HepG2 (cell line): ENCODE results near the gene VAC14. TPM values are rescaled to one million over a fixed set of nuclear protein-coding genes. Genes with fewer than 3 reads are reported as not detected.

ENCODE experiments used
- ATAC-seq: fragments of 200-7000 bp; cut with Tn5 transposase; 3 replicates; pipeline ENCODE4 v1.9.1; 2020; ENCODE audit warnings: mild to moderate bottlenecking, moderate library complexity
- BruUV-seq: library from RNA; stranded (reverse); fragments of 400-500 nt; replicated peaks from 2 replicates; lab custom pipeline; 2021; lab: Mats Ljungman, UMichigan
- CTCF ChIA-PET: fragments of 300-600 bp; formaldehyde crosslinking; extraction: SDS; loops from one replicate; lab custom pipeline; 2021; ENCODE audit warnings: low total read pairs, inconsistent platforms, low intra/inter-chr PET ratio; lab: Yijun Ruan, JAX
- POLR2A ChIA-PET: fragments of 350-600 bp; sonication (Branson Sonifier 250); formaldehyde crosslinking; loops from one replicate; lab custom pipeline; 2020; ENCODE audit warnings: antibody characterized with exemption, inconsistent platforms; lab: Yijun Ruan, JAX
- DNase-seq: peaks from one replicate; pipeline ENCODE4 v3.0.0-alpha.2; 2015; ENCODE audit warnings: low spot score
- FAIRE-seq: peaks from 3 replicates; lab custom pipeline; 2011; peaks lifted over from hg19 to GRCh38; lab: Jason Lieb, UNC
- H2AFZ ChIP-seq: one replicate; pipeline ENCODE4 v1.6.1; 2011; ENCODE audit warnings: low read length, inconsistent platforms
- H3K27ac ChIP-seq: fragments of 300-600 bp; 3 replicates; pipeline ENCODE4 v1.8.0; 2011; ENCODE audit warnings: mixed run types, mild to moderate bottlenecking, mixed read lengths, low read length, inconsistent platforms; ENCODE audit not compliant: insufficient read depth; ENCODE audit errors: extremely low read length
- H3K27me3 ChIP-seq, 2 experiments: fragments of 200-600 bp in 1 of 2; 2 replicates in 1 of 2; 3 replicates in 1 of 2; pipeline versions ENCODE4 v1.6.0 to v1.8.0; 2011; ENCODE audit warnings: low read length in 2 of 2, mild to moderate bottlenecking in 2 of 2, moderate library complexity in 2 of 2, inconsistent platforms in 1 of 2; ENCODE audit not compliant: insufficient read depth in 2 of 2, control insufficient read depth in 1 of 2
- H3K36me3 ChIP-seq, 2 experiments: fragments of 200-600 bp in 1 of 2; replicated peaks in 1 of 2; 2 replicates in 1 of 2; 3 replicates in 1 of 2; pipeline versions ENCODE4 v1.5.1 to v1.8.0; 2011; ENCODE audit warnings: low read length in 2 of 2, inconsistent platforms in 1 of 2; ENCODE audit not compliant: insufficient read depth in 2 of 2, control insufficient read depth in 1 of 2
- H3K4me1 ChIP-seq: 2 replicates; pipeline ENCODE4 v1.5.1; 2012; ENCODE audit warnings: low read length, inconsistent platforms; ENCODE audit not compliant: insufficient read depth
- H3K4me2 ChIP-seq: 2 replicates; pipeline ENCODE4 v1.6.0; 2011; ENCODE audit warnings: low read depth, low read length, inconsistent platforms
- H3K4me3 ChIP-seq, 3 experiments: fragments of 200-600 bp in 1 of 3; sonication (generic), shearing (Covaris generic) in 1 of 3; replicated peaks in 1 of 3; 2 replicates each; pipeline ENCODE4 v1.5.1; 2011 to 2016; ENCODE audit warnings: low read length in 3 of 3, inconsistent platforms in 2 of 3, low read depth in 2 of 3, mild to moderate bottlenecking in 2 of 3, control low read depth in 1 of 3, mixed read lengths in 1 of 3; ENCODE audit not compliant: insufficient read depth in 1 of 3
- H3K79me2 ChIP-seq: one replicate; pipeline ENCODE4 v1.6.1; 2011; ENCODE audit warnings: low read length, inconsistent platforms; ENCODE audit not compliant: insufficient read depth
- H3K9ac ChIP-seq: 2 replicates; pipeline ENCODE4 v1.6.0; 2011; ENCODE audit warnings: mild to moderate bottlenecking, low read depth, low read length, inconsistent platforms; ENCODE audit not compliant: insufficient read depth
- H3K9me3 ChIP-seq: 2 replicates; pipeline ENCODE4 v1.5.1; 2012; ENCODE audit warnings: mild to moderate bottlenecking, low read length
- H4K20me1 ChIP-seq: 2 replicates; pipeline ENCODE4 v1.6.0; 2011; ENCODE audit warnings: inconsistent platforms, mild to moderate bottlenecking, low read length, moderate library complexity; ENCODE audit not compliant: insufficient read depth
- ATF7 ChIP-seq, 2 experiments: fragments of 450-650 bp in 1 of 2; sonication (generic) in 1 of 2; formaldehyde crosslinking in 1 of 2; IDR thresholded peaks; 2 replicates each; pipeline versions ENCODE4 v1.4.0 to v1.6.1; 2016 to 2020; ENCODE audit warnings: antibody characterized with exemption in 1 of 2, mild to moderate bottlenecking in 1 of 2, missing genetic modification reagents in 1 of 2
- NFIC ChIP-seq: IDR thresholded peaks from 2 replicates; pipeline ENCODE4 v1.6.1; 2012; ENCODE audit warnings: mild to moderate bottlenecking, low read length, inconsistent platforms
- SATB2 ChIP-seq: sonication (generic); formaldehyde crosslinking; IDR thresholded peaks from 2 replicates; pipeline ENCODE4 v1.5.0; 2020; ENCODE audit warnings: missing genetic modification reagents
- WGBS: methylation state at CpG from one replicate; pipeline ENCODE4 v1.1.6; 2017; ENCODE audit warnings: low lambda C conversion rate; 5-methylcytosine and 5-hydroxymethylcytosine counted together
- in situ Hi-C: cut with HindIII; loops from 2 replicates; pipeline ENCODE4 v1.10.0; 2017; ENCODE audit warnings: low pct_unique_long_range_greater_than_20kb; ENCODE audit not compliant: extremely low pct_ligation_motif_present
- intact Hi-C: fragments of 100-400 bp; cut with micrococcal nuclease; formaldehyde crosslinking; loops from one replicate; pipeline ENCODE4 v1.10.0; 2022; ENCODE audit not compliant: unreplicated experiment
- polyA plus RNA-seq, 8 experiments: library from polyadenylated mRNA; depleted of rRNA in 3 of 8; stranded (reverse) in 7 of 8; unstranded in 1 of 8; fragments of >200 nt; fragmentation: Illumina TruSeq in 4 of 8; extraction: Trizol in 4 of 8; gene quantifications; 2 replicates each; pipeline versions ENCODE4 v1.2.1 to v1.2.3, GENCODE V29; 2011 to 2016; ENCODE audit warnings: low read depth in 4 of 8, missing spikeins in 1 of 8, mixed read lengths in 1 of 8; ENCODE audit not compliant: insufficient read depth in 1 of 8
- total RNA-seq, 5 experiments: library from RNA; depleted of rRNA; stranded (reverse); fragments of >200 nt; fragmentation: Illumina TruSeq; extraction: Trizol; gene quantifications; 2 replicates each; pipeline ENCODE4 v1.2.3, GENCODE V29; 2016; ENCODE audit warnings: low read depth in 1 of 5
- TF ChIP-seq, protein P1 (sequence below): sonication (generic); formaldehyde crosslinking; IDR thresholded peaks from 2 replicates; pipeline ENCODE4 v1.5.0; 2020; ENCODE audit warnings: missing genetic modification reagents, mild to moderate bottlenecking, borderline replicate concordance
- TF ChIP-seq, protein P2 (sequence below): sonication (generic); formaldehyde crosslinking; IDR thresholded peaks from 2 replicates; pipeline ENCODE4 v1.4.0; 2020; ENCODE audit warnings: missing genetic modification reagents
- TF ChIP-seq, protein P3 (sequence below): sonication (generic); formaldehyde crosslinking; IDR thresholded peaks from 2 replicates; pipeline ENCODE4 v1.4.0; 2020; ENCODE audit warnings: missing genetic modification reagents, borderline replicate concordance
- TF ChIP-seq, protein P4 (sequence below): sonication (generic); formaldehyde crosslinking; IDR thresholded peaks from 2 replicates; pipeline ENCODE4 v1.8.0; 2022; ENCODE audit warnings: missing genetic modification reagents, mild to moderate bottlenecking, moderate library complexity, borderline replicate concordance

The VAC14 gene
- total and polyA plus RNA-seq, 2 of the 13 experiments (the other 11 are each of a cell fraction or from before 2014, with no cell fraction given): 23.5 to 24.6 TPM

DNA sequence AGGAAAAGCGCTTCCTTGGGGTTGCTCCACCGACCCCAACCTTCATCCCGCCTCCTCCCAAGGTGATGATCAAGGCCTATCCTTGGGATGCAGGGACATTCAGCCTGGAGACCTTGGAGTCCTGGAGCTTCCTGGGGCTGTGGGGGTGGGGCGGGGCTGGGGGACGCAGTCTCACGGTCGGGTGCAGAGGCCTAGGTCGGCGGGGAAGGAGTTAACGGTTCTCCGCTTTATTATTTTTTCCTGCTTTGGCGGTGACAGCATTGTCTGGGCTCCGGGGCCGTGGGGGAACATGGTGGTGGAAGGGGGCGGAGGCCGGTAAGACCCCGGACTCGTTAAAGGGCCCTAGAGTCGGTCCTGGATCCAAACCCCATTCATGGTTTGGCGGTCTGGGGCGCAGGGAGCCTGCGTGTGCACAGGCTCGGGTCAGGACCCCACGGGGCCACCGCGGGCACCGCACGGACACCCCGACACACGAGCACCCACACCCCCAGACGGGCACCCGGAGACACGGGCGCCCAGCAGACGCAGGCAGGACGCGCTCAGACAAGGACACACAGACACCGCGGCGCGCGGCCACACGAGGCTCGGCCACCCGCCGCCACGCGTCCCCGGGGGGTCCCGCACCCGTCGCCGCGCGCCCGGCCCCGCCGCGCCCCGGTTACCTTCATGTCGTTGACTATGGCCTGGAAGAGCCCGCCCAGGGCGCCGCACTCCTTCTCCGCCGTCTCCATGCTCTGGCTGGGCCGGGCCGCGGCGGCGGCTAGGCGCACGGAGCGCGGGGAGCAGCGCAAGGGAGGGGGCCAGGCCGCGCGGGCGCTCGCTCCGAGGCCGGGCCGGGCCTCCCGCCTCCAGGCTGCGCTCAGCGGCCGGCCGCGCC lies 115.7 kb downstream of the VAC14 start:
- DNase-seq (no peak), ATAC-seq (no peak), FAIRE-seq (no peak)
- no TSS peak for BruUV-seq
- H3K27me3 ChIP-seq: no peaks in the 10 kb centered on the region; a peak in 1 of 5 replicates
- H3K27ac ChIP-seq: peak overlapping the region; percentile 91
- H3K9ac ChIP-seq: peak overlapping the region; percentile 95
- intact Hi-C loops (no loop called here), in situ Hi-C loops (loop anchor here (5.0 kb wide), 1 partner anchor 42 kb away; no protein-coding TSS in a partner anchor)
- peak overlapping the region; percentile 100 for H3K4me2 ChIP-seq
- H4K20me1 ChIP-seq: peaks cover 16% of the 10 kb centered on the region; the same call in 1 of the 2 replicates
- H3K79me2 ChIP-seq: peaks cover 52% of the 10 kb centered on the region
- peak overlapping the region; percentile 86 to 93 (median 91) for H3K4me3 ChIP-seq
- ChIA-PET CTCF (no interaction called here), POLR2A (interaction anchor here (0.6 to 18.7 kb wide), 10 partner anchors 10 to 880 kb away, joined by 3 to 536 read pairs (median 27); no protein-coding TSS in a partner anchor)
- peaks cover 8 to 15% of the 10 kb centered on the region in 2 experiments; a peak in 4 of 5 replicates for H3K36me3 ChIP-seq
- under 1% methylated on average over 43 of the region's 90 CpGs for WGBS
- no peak overlapping the region for H2AFZ ChIP-seq
- H3K4me1 ChIP-seq: peaks cover 80% of the 10 kb centered on the region
- no peaks in the 10 kb centered on the region for H3K9me3 ChIP-seq
- no peak for TF ChIP-seq SATB2 (CRISPR knock-in tag)
- TF ChIP-seq, protein P1, sequence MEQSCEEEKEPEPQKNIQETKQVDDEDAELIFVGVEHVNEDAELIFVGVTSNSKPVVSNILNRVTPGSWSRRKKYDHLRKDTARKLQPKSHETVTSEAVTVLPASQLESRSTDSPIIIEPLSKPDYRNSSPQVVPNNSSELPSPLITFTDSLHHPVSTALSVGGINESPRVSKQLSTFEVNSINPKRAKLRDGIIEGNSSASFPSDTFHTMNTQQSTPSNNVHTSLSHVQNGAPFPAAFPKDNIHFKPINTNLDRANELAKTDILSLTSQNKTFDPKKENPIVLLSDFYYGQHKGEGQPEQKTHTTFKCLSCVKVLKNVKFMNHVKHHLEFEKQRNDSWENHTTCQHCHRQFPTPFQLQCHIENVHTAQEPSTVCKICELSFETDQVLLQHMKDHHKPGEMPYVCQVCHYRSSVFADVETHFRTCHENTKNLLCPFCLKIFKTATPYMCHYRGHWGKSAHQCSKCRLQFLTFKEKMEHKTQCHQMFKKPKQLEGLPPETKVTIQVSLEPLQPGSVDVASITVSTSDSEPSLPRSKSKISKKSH (CRISPR knock-in tag): peak; percentile 28; the same call in 1 of the 2 replicates
- TF ChIP-seq, protein P2, sequence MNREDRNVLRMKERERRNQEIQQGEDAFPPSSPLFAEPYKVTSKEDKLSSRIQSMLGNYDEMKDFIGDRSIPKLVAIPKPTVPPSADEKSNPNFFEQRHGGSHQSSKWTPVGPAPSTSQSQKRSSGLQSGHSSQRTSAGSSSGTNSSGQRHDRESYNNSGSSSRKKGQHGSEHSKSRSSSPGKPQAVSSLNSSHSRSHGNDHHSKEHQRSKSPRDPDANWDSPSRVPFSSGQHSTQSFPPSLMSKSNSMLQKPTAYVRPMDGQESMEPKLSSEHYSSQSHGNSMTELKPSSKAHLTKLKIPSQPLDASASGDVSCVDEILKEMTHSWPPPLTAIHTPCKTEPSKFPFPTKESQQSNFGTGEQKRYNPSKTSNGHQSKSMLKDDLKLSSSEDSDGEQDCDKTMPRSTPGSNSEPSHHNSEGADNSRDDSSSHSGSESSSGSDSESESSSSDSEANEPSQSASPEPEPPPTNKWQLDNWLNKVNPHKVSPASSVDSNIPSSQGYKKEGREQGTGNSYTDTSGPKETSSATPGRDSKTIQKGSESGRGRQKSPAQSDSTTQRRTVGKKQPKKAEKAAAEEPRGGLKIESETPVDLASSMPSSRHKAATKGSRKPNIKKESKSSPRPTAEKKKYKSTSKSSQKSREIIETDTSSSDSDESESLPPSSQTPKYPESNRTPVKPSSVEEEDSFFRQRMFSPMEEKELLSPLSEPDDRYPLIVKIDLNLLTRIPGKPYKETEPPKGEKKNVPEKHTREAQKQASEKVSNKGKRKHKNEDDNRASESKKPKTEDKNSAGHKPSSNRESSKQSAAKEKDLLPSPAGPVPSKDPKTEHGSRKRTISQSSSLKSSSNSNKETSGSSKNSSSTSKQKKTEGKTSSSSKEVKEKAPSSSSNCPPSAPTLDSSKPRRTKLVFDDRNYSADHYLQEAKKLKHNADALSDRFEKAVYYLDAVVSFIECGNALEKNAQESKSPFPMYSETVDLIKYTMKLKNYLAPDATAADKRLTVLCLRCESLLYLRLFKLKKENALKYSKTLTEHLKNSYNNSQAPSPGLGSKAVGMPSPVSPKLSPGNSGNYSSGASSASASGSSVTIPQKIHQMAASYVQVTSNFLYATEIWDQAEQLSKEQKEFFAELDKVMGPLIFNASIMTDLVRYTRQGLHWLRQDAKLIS (CRISPR knock-in tag): no peak
- TF ChIP-seq, protein P3, sequence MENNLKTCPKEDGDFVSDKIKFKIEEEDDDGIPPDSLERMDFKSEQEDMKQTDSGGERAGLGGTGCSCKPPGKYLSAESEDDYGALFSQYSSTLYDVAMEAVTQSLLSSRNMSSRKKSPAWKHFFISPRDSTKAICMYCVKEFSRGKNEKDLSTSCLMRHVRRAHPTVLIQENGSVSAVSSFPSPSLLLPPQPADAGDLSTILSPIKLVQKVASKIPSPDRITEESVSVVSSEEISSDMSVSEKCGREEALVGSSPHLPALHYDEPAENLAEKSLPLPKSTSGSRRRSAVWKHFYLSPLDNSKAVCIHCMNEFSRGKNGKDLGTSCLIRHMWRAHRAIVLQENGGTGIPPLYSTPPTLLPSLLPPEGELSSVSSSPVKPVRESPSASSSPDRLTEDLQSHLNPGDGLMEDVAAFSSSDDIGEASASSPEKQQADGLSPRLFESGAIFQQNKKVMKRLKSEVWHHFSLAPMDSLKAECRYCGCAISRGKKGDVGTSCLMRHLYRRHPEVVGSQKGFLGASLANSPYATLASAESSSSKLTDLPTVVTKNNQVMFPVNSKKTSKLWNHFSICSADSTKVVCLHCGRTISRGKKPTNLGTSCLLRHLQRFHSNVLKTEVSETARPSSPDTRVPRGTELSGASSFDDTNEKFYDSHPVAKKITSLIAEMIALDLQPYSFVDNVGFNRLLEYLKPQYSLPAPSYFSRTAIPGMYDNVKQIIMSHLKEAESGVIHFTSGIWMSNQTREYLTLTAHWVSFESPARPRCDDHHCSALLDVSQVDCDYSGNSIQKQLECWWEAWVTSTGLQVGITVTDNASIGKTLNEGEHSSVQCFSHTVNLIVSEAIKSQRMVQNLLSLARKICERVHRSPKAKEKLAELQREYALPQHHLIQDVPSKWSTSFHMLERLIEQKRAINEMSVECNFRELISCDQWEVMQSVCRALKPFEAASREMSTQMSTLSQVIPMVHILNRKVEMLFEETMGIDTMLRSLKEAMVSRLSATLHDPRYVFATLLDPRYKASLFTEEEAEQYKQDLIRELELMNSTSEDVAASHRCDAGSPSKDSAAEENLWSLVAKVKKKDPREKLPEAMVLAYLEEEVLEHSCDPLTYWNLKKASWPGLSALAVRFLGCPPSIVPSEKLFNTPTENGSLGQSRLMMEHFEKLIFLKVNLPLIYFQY: peak; percentile 47; the same call in 1 of the 2 replicates
- TF ChIP-seq ATF7 (IDR thresholded peaks at IDR 0.05): no peak
- no peak for TF ChIP-seq ATF7 (CRISPR knock-in tag; IDR thresholded peaks at IDR 0.05)
- TF ChIP-seq, protein P4, sequence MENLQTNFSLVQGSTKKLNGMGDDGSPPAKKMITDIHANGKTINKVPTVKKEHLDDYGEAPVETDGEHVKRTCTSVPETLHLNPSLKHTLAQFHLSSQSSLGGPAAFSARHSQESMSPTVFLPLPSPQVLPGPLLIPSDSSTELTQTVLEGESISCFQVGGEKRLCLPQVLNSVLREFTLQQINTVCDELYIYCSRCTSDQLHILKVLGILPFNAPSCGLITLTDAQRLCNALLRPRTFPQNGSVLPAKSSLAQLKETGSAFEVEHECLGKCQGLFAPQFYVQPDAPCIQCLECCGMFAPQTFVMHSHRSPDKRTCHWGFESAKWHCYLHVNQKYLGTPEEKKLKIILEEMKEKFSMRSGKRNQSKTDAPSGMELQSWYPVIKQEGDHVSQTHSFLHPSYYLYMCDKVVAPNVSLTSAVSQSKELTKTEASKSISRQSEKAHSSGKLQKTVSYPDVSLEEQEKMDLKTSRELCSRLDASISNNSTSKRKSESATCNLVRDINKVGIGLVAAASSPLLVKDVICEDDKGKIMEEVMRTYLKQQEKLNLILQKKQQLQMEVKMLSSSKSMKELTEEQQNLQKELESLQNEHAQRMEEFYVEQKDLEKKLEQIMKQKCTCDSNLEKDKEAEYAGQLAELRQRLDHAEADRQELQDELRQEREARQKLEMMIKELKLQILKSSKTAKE (CRISPR knock-in tag): no peak
- no peak for TF ChIP-seq NFIC
